GM18873 (cell line): ENCODE results near the gene UFD1.

ENCODE experiments used
- ATAC-seq: cut with Tn5 transposase; IDR thresholded peaks from one replicate; pipeline ENCODE4 v1.9.1; 2021; ENCODE audit warnings: mild to moderate bottlenecking, moderate library complexity, moderate number of reproducible peaks; ENCODE audit not compliant: unreplicated experiment, low FRiP score

UFD1 gene

GRCh38 chr22:19402642-19403191, 76.3 kb downstream of the UFD1 start:
- no peak for ATAC-seq

GRCh38 chr22:19401483-19401882, 77.5 kb downstream of the UFD1 start:
- no peak for ATAC-seq

- no peak for ATAC-seq
Observed at GRCh38 chr22:19400881-19401280, 78.1 kb downstream of the UFD1 start.
